Colonic mucosa (tissue), 4 donors: Measurements from ENCODE around the gene UXT. TPM values are rescaled to one million over a fixed set of nuclear protein-coding genes. Genes with fewer than 3 reads are reported as not detected.

Source experiments
- DNase-seq: peaks from one replicate; pipeline ENCODE4 v3.0.0-alpha.2; 2020
- H3K27ac ChIP-seq: fragments of 200-600 bp; one replicate; pipeline ENCODE4 v1.8.0; 2021
- H3K27me3 ChIP-seq: fragments of 200-600 bp; one replicate; pipeline ENCODE4 v1.8.0; 2021
- H3K36me3 ChIP-seq: fragments of 200-600 bp; one replicate; pipeline ENCODE4 v1.8.0; 2021
- H3K4me1 ChIP-seq: fragments of 200-600 bp; one replicate; pipeline ENCODE4 v1.8.0; 2021; ENCODE audit warnings: mild to moderate bottlenecking
- H3K4me3 ChIP-seq: fragments of 200-600 bp; one replicate; pipeline ENCODE4 v1.8.0; 2021
- H3K9ac ChIP-seq, 2 donors: one replicate each; pipeline ENCODE4 v1.7.0; 2013; ENCODE audit warnings: control low read depth in 2 of 2, low read depth in 2 of 2, low read length in 2 of 2
- H3K9me3 ChIP-seq: fragments of 200-600 bp; one replicate; pipeline ENCODE4 v1.8.0; 2021
- intact Hi-C: fragments of 100-400 bp; cut with DNase I; formaldehyde crosslinking; loops from one replicate; pipeline ENCODE4 v1.14.1; 2022
- total RNA-seq, 2 donors: library from RNA; stranded (reverse); fragmentation: NEBNext Ultra II Directional in 1 of 2; extraction: Animal tissue kit (Norgen Biotek cat#: 25700) in 1 of 2; gene quantifications; one replicate each; pipeline ENCODE4 v1.2.1, GENCODE V29; 2021
- TF ChIP-seq, protein P1 (sequence below): fragments of 200-600 bp; IDR thresholded peaks from one replicate; pipeline ENCODE4 v1.8.0; 2022; ENCODE audit warnings: antibody characterized with exemption, mild to moderate bottlenecking
- donor health status: healthy.
- donor health status: DM: no; HTN: no; CAD: no.
- donor health status: DM: no; HTN: no; CAD: no.

Gene UXT
- total RNA-seq, 2 donors from 2014 or later = 102 to 123 TPM

DNA sequence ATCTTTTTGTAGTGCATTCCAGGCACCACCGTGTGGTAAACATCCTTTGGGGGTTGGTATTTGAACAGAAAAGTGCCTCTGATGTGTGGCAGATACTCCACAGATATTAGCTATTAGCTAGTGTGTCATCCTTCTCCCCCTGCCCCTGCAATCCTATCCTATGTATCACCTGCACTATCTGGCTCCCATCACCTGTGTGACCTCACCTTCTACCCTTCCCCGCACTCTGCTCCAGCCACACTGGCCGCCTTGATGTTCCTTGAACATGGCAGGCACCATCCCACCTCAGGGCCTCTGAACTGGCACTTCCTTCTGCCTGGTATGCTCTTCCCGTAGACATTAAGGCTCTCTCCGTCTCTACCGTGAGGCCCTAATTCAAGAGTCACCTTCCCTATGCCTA, 12.3 kb downstream of the UXT start:
- no peak for DNase-seq
- Histone ChIP-seq H3K4me3 (no peak overlapping the region), H3K9ac (no peak overlapping the region), H3K4me1 (no peaks in the 10 kb centered on the region), H3K9me3 (no peaks in the 10 kb centered on the region), H3K27me3 (no peaks in the 10 kb centered on the region), H3K36me3 (no peaks in the 10 kb centered on the region), H3K27ac (no peak overlapping the region)
- TF ChIP-seq, protein P1, sequence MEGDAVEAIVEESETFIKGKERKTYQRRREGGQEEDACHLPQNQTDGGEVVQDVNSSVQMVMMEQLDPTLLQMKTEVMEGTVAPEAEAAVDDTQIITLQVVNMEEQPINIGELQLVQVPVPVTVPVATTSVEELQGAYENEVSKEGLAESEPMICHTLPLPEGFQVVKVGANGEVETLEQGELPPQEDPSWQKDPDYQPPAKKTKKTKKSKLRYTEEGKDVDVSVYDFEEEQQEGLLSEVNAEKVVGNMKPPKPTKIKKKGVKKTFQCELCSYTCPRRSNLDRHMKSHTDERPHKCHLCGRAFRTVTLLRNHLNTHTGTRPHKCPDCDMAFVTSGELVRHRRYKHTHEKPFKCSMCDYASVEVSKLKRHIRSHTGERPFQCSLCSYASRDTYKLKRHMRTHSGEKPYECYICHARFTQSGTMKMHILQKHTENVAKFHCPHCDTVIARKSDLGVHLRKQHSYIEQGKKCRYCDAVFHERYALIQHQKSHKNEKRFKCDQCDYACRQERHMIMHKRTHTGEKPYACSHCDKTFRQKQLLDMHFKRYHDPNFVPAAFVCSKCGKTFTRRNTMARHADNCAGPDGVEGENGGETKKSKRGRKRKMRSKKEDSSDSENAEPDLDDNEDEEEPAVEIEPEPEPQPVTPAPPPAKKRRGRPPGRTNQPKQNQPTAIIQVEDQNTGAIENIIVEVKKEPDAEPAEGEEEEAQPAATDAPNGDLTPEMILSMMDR = no peak
- intact Hi-C loops = no loop called here

DNA sequence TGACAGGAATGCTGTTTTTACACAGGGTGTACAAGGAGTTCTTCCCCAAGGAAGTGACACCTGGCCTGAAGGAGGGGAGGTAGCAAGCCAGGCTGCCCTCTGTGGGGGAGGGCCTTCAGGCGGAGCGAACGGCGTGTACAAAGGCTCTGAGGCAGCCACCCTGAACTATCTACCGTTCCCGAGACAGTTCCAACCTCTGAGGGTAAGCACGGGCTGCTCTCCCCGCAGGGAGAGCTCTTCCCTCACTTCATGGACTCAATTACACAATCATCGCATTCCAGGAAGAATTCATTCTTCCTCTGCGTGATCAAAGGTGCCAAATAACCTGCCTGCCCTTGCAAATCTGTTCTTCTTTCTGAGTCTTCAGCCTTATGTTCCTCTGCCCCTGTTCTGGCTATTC, 13.4 kb downstream of the UXT start:
- H3K4me3 ChIP-seq = no peak overlapping the region
- H3K4me1 ChIP-seq = no peaks in the 10 kb centered on the region
- no peak overlapping the region for H3K9ac ChIP-seq
- no peaks in the 10 kb centered on the region for H3K27me3 ChIP-seq
- intact Hi-C loops = no loop called here
- no peak for DNase-seq
- TF ChIP-seq, protein P1 = no peak
- H3K36me3 ChIP-seq = no peaks in the 10 kb centered on the region
- no peak overlapping the region for H3K27ac ChIP-seq
- no peaks in the 10 kb centered on the region for H3K9me3 ChIP-seq

DNA sequence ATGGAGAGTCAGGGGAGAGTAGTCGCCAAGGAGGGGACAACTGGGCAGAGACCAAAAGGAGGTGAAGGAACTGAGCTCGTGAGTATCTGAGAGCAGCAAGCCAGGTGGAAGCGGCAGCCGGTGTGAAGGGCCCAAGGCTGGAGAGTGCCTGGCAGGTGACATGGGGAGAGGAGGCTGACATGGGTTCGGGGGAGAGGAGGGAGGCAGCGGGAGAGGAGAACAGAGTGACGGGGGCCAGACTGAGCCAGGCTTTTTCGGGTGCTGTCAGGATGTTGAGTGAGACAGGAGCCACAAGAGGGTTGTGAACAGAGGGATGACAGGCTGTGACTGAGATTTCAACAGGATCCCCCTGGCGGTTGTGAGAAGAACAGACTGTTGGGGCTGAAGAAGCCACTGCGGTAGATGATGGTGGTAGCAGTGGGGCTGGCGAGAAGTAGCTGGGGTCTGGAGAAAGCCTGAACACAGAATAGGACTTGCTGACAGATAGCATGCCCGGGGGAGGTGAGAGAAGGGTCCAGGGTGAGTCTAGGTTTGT, 14.4 kb downstream of the UXT start:
- no peak for DNase-seq
- H3K27ac ChIP-seq = no peak overlapping the region

DNA sequence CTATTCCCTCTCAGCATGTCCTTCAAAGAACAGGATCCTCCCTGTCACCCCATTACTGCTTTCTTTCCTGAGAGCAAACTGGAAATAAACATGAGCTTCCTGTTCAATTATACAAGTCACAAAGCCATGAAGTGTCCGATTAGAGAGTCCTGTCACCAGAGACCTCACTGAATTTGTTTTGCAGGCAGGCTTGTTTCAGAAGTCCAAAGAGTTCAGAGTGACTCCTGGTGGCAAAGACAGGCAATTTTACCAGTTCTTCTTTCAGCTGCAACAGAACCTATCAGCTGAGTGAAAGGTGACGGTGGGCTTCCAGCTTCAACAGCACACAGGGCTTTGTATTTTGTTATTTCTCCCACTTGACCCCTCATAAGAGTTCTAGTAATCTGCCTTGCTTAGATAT, 15.1 kb downstream of the UXT start:
- no peak overlapping the region for H3K4me3 ChIP-seq
- no peaks in the 10 kb centered on the region for H3K9me3 ChIP-seq
- H3K36me3 ChIP-seq = no peaks in the 10 kb centered on the region
- no peaks in the 10 kb centered on the region for H3K4me1 ChIP-seq
- intact Hi-C loops = loop anchor here (5.0 kb wide), 1 partner anchor 102 kb away; no protein-coding TSS in a partner anchor
- DNase-seq = no peak
- H3K9ac ChIP-seq = no peak overlapping the region
- no peak overlapping the region for H3K27ac ChIP-seq
- no peaks in the 10 kb centered on the region for H3K27me3 ChIP-seq
- TF ChIP-seq, protein P1 = peak; percentile 13

More for the DNA sequence above, 14.4 kb downstream of the UXT start:
- Histone ChIP-seq H3K9me3 (no peaks in the 10 kb centered on the region), H3K9ac (no peak overlapping the region), H3K4me3 (no peak overlapping the region), H3K27me3 (no peaks in the 10 kb centered on the region), H3K36me3 (no peaks in the 10 kb centered on the region), H3K4me1 (no peaks in the 10 kb centered on the region)
- TF ChIP-seq, protein P1 = peak; percentile 24
- intact Hi-C loops = loop anchor here (5.0 kb wide), 1 partner anchor 102 kb away; no protein-coding TSS in a partner anchor

DNA sequence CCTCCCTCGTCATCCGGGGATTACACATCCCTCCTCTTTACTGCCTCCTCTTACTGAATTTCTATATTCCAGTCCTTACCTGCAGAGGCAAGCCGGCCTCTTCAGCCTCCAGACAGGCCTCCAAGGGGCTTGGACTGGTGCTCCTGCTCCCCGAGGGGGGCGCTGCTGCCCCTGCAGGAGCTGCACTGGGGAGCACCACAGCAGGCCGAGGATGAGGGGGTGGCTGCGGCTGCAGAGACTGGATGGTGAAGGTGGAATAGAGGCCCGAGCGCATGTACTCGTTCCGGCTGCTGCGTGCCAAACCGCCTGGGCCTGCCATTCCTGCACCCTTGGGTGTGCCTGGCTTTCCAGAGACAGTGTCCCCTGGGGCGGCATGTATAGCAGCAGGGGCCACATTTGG, 20.2 kb downstream of the UXT start:
- H3K27ac ChIP-seq = no peak overlapping the region
- no peaks in the 10 kb centered on the region for H3K27me3 ChIP-seq
- H3K4me1 ChIP-seq = no peaks in the 10 kb centered on the region
- TF ChIP-seq, protein P1 = no peak
- intact Hi-C loops = no loop called here
- no peak overlapping the region for H3K9ac ChIP-seq
- no peak overlapping the region for H3K4me3 ChIP-seq
- no peaks in the 10 kb centered on the region for H3K9me3 ChIP-seq
- no peak for DNase-seq
- no peaks in the 10 kb centered on the region for H3K36me3 ChIP-seq
